Parathyroid adenoma (tissue), 2 donors: Measurements from ENCODE around the gene PXDN.

ENCODE experiments used
- H2AFZ ChIP-seq: fragments of 300-600 bp; sonication (generic); one replicate; pipeline ENCODE4 v1.7.0; 2017; ENCODE audit warnings: antibody characterized with exemption, mild to moderate bottlenecking
- H3K27ac ChIP-seq: fragments of 300-600 bp; sonication (generic); one replicate; pipeline ENCODE4 v1.7.0; 2017
- H3K27me3 ChIP-seq: fragments of 300-600 bp; sonication (generic); one replicate; pipeline ENCODE4 v1.7.0; 2017; ENCODE audit warnings: low read length; ENCODE audit not compliant: control insufficient read depth, insufficient read depth
- H3K36me3 ChIP-seq: fragments of 300-600 bp; sonication (generic); one replicate; pipeline ENCODE4 v1.7.0; 2017; ENCODE audit warnings: low read length; ENCODE audit not compliant: control insufficient read depth, insufficient read depth
- H3K4me1 ChIP-seq: fragments of 300-600 bp; sonication (generic); one replicate; pipeline ENCODE4 v1.7.0; 2017; ENCODE audit warnings: control low read depth
- H3K4me2 ChIP-seq: fragments of 300-600 bp; sonication (generic); one replicate; pipeline ENCODE4 v1.7.0; 2017; ENCODE audit warnings: low read length
- H3K4me3 ChIP-seq: fragments of 300-600 bp; sonication (generic); one replicate; pipeline ENCODE4 v1.7.0; 2017; ENCODE audit warnings: low read depth, low read length
- H3K79me2 ChIP-seq: fragments of 300-600 bp; sonication (generic); one replicate; pipeline ENCODE4 v1.7.0; 2017; ENCODE audit warnings: control low read depth
- H3K9ac ChIP-seq: fragments of 300-600 bp; sonication (generic); one replicate; pipeline ENCODE4 v1.7.0; 2017; ENCODE audit warnings: mild to moderate bottlenecking
- H3K9me3 ChIP-seq: fragments of 300-600 bp; sonication (generic); one replicate; pipeline ENCODE4 v1.7.0; 2017; ENCODE audit warnings: low read length; ENCODE audit not compliant: control insufficient read depth
- TF ChIP-seq, protein P1 (sequence below): fragments of 300-600 bp; sonication (generic); IDR thresholded peaks from one replicate; pipeline ENCODE4 v1.7.0; 2017; ENCODE audit warnings: antibody characterized with exemption, mild to moderate bottlenecking
- donor health status: primary hyperparathyroidism.

PXDN gene

DNA sequence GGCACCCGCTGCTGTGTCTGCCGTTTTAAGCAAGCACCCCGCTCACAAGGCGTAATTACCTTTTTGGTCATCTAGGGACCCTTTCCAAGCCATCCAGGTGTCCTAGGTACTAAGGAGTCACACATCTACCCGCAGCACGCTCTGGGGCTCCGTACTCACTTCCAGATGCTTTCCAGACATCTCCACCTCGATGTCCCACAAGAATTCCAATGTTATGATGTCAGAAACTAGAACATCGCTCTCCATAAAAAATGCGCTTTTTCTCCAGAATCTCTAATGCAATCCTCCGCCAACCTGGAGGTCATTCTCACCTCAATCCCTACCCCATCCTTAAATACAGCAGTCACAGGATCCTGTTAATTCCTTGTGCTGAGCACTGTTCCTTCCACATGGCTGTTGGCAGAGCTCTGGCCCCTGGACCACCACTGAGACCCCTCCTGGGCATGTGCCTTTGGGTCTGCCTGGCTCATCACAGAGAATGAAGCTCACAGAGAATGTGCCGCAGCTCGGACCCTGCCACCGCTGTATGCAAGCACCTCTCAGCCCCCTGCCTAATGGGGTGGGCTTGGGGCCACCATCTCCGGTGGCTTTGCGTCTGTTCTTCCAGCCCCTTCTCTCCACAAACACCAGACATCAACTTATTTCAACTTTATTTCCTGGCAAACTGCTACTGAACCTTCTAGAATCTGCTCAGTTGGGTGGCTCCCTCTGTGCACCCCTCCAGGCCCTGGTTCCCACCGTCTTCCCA is 4.6 kb upstream of the PXDN start:
- Histone ChIP-seq H3K9ac (no peak overlapping the region), H3K4me3 (no peak overlapping the region), H3K27me3 (peaks cover 3% of the 10 kb centered on the region), H3K4me2 (no peak overlapping the region), H2AFZ (no peak overlapping the region), H3K4me1 (no peaks in the 10 kb centered on the region), H3K27ac (no peak overlapping the region), H3K9me3 (no peaks in the 10 kb centered on the region), H3K36me3 (no peaks in the 10 kb centered on the region), H3K79me2 (no peaks in the 10 kb centered on the region)
- TF ChIP-seq, protein P1, sequence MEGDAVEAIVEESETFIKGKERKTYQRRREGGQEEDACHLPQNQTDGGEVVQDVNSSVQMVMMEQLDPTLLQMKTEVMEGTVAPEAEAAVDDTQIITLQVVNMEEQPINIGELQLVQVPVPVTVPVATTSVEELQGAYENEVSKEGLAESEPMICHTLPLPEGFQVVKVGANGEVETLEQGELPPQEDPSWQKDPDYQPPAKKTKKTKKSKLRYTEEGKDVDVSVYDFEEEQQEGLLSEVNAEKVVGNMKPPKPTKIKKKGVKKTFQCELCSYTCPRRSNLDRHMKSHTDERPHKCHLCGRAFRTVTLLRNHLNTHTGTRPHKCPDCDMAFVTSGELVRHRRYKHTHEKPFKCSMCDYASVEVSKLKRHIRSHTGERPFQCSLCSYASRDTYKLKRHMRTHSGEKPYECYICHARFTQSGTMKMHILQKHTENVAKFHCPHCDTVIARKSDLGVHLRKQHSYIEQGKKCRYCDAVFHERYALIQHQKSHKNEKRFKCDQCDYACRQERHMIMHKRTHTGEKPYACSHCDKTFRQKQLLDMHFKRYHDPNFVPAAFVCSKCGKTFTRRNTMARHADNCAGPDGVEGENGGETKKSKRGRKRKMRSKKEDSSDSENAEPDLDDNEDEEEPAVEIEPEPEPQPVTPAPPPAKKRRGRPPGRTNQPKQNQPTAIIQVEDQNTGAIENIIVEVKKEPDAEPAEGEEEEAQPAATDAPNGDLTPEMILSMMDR: no peak

- TF ChIP-seq, protein P1: no peak
- H3K27me3 ChIP-seq: peaks cover 3% of the 10 kb centered on the region
- H3K4me3 ChIP-seq: no peak overlapping the region
Observed at GRCh38 chr2:1748176-1748740, 3.9 kb upstream of the PXDN start.

DNA sequence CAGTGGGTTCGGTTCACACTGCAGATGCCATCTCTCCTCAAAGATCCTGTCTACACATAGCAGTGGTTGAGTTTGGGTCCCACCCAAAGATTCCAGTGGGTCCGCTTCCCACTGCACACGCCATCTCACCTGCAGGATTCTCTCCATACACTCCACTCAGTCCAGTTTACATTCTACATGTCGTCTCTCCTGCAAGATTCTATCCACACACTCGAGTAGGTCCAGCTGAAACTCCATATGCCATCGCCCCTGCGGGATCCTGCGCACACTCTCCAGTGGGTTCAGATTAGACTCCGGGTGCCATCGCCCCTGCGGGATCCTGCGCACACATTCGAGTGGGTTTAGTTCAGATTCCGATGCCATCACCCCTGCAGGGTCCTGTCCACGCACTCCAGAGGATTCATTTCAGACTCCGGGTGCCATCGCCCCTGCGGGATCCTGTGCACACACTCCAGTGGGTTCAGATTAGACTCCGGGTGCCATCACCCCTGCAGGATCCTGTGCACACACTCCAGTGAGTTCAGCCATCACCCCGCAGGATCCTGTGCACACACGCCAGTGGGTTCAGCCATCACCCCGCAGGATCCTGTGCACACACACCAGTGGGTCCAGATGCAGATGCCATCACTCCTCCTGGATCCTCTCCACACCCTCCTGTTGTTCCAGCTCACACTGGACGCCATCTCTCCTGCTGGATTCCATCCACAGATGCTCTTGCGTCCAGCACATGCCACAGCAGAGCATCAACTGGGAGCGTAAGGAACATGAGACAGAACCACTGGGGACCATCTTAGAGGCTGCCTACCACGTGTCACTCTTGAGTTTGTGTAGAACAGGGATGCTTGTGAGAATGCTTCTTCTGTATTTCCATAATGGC is 3.0 kb upstream of the PXDN start:
- Histone ChIP-seq H3K36me3 (no peaks in the 10 kb centered on the region), H3K9me3 (no peaks in the 10 kb centered on the region), H3K4me3 (no peak overlapping the region), H3K27me3 (peaks cover 3% of the 10 kb centered on the region), H3K27ac (no peak overlapping the region), H3K4me2 (no peak overlapping the region), H3K79me2 (no peaks in the 10 kb centered on the region), H3K4me1 (no peaks in the 10 kb centered on the region), H2AFZ (no peak overlapping the region), H3K9ac (no peak overlapping the region)
- TF ChIP-seq, protein P1: no peak

More at GRCh38 chr2:1748176-1748740, 3.9 kb upstream of the PXDN start:
- no peak overlapping the region for H3K27ac ChIP-seq
- no peaks in the 10 kb centered on the region for H3K36me3 ChIP-seq
- no peak overlapping the region for H3K9ac ChIP-seq
- no peaks in the 10 kb centered on the region for H3K79me2 ChIP-seq
- no peaks in the 10 kb centered on the region for H3K9me3 ChIP-seq
- no peaks in the 10 kb centered on the region for H3K4me1 ChIP-seq
- H2AFZ ChIP-seq: no peak overlapping the region
- no peak overlapping the region for H3K4me2 ChIP-seq

GRCh38 chr2:1746174-1747064 is 2.1 kb upstream of the PXDN start:
- Histone ChIP-seq H2AFZ (no peak overlapping the region), H3K27me3 (peaks cover 3% of the 10 kb centered on the region), H3K36me3 (no peaks in the 10 kb centered on the region)

More at GRCh38 chr2:1746174-1747064, 2.1 kb upstream of the PXDN start:
- H3K9me3 ChIP-seq: no peaks in the 10 kb centered on the region
- no peaks in the 10 kb centered on the region for H3K4me1 ChIP-seq
- TF ChIP-seq, protein P1: no peak
- no peak overlapping the region for H3K27ac ChIP-seq
- H3K9ac ChIP-seq: no peak overlapping the region
- H3K79me2 ChIP-seq: no peaks in the 10 kb centered on the region
- H3K4me2 ChIP-seq: no peak overlapping the region
- no peak overlapping the region for H3K4me3 ChIP-seq
